ENCODE results near the gene HAPSTR1. TPM values are rescaled to one million over a fixed set of nuclear protein-coding genes. Genes with fewer than 3 reads are reported as not detected.

Gene HAPSTR1
- total RNA-seq, 1 experiment from 2014 or later = 85.2 TPM

- no peak overlapping the region for H4K91ac ChIP-seq (ENCODE audit: insufficient read length, low read depth, low read length)
- no CpG with 5 or more reads among the region's 3 CpGs for WGBS (ENCODE audit: extremely low coverage, insufficient read length, low lambda C conversion rate)
- H3K4me2 ChIP-seq (ENCODE audit: insufficient read depth, insufficient read length, low read length) = no peak overlapping the region
- no peak overlapping the region for H2BK12ac ChIP-seq (ENCODE audit: insufficient read length, low read depth, low read length)
- no peak overlapping the region for H3K9ac ChIP-seq (ENCODE audit: extremely low read depth, insufficient read length, low read length)
- no peak overlapping the region for H4K8ac ChIP-seq (replicated peaks; ENCODE audit: insufficient read length, low read depth, low read length)
- peaks cover 58 to 63% of the 10 kb centered on the region in 2 experiments for H3K4me1 Mint-ChIP-seq
- no peak overlapping the region for H4K5ac ChIP-seq (ENCODE audit: insufficient read length, low read depth, low read length)
- H3K23me2 ChIP-seq (ENCODE audit: insufficient read length, low read depth, low read length, poor library complexity, severe bottlenecking) = no peaks in the 10 kb centered on the region
- no peak overlapping the region for H3K14ac ChIP-seq (ENCODE audit: insufficient read depth, low read length)
- peak overlapping the region in 2 of 3 experiments; percentile 25 to 57; a peak in 4 of 7 replicates for H3K27ac Mint-ChIP-seq
- H3K23ac ChIP-seq (ENCODE audit: insufficient read length, low read depth, low read length) = no peak overlapping the region
- no peaks in the 10 kb centered on the region for H4K20me1 ChIP-seq (ENCODE audit: control insufficient read depth, insufficient read depth, insufficient read length)
- H3K18ac ChIP-seq (ENCODE audit: insufficient read length, low read depth, low read length) = no peak overlapping the region
- H3K79me2 ChIP-seq (ENCODE audit: insufficient read depth, low read length) = peaks cover 19% of the 10 kb centered on the region; the same call in 1 of the 2 replicates
- H3T11ph ChIP-seq (ENCODE audit: low read length) = no peak overlapping the region
- H3K36me3 Mint-ChIP-seq (ENCODE audit: insufficient read depth in 1 of 3, low read depth in 3 of 3) = peaks cover 27 to 52% (median 42%) of the 10 kb centered on the region in 3 experiments; a peak in 6 of 7 replicates
- no peak for TF ChIP-seq CTCF (conservative IDR thresholded peaks at IDR 0.05)
- no peak overlapping the region for H3K56ac ChIP-seq (ENCODE audit: insufficient read length, low read depth, low read length)
- H3K4ac ChIP-seq (ENCODE audit: low read depth, low read length) = no peak overlapping the region
- no peak overlapping the region for H2AK5ac ChIP-seq (ENCODE audit: insufficient read length, low read length)
- H3K79me1 ChIP-seq (ENCODE audit: insufficient read depth, low read depth, low read length, poor library complexity, severe bottlenecking) = peaks cover 2% of the 10 kb centered on the region
- no peak overlapping the region for H2BK20ac ChIP-seq (ENCODE audit: low read depth, low read length, poor library complexity, severe bottlenecking)
- no peaks in the 10 kb centered on the region for H3K27me3 ChIP-seq (ENCODE audit: insufficient read depth, low read length)
- no peak overlapping the region for H2AFZ ChIP-seq (ENCODE audit: low read length)
- H3K4me3 Mint-ChIP-seq = no peak overlapping the region
- H3K9me3 ChIP-seq (ENCODE audit: control insufficient read depth, low read depth, low read length) = no peaks in the 10 kb centered on the region
- no peak overlapping the region for H2BK15ac ChIP-seq (ENCODE audit: low read depth, low read length)
- H3K27me3 Mint-ChIP-seq (ENCODE audit: low read depth) = no peaks in the 10 kb centered on the region; the same call in 1 of the 2 replicates
- no peaks in the 10 kb centered on the region for H3K9me3 Mint-ChIP-seq
- no peak overlapping the region for H2BK5ac ChIP-seq (ENCODE audit: insufficient read length, low read length)
- no peak overlapping the region for H2BK120ac ChIP-seq (ENCODE audit: low read depth, low read length, poor library complexity, severe bottlenecking)
- DNase-seq = no peak
- no peak overlapping the region for H3K27ac ChIP-seq (ENCODE audit: insufficient read length, low read depth, low read length)
- peaks cover 7% of the 10 kb centered on the region; the same call in 1 of the 2 replicates for H3K4me1 ChIP-seq (ENCODE audit: insufficient read depth, low read length)
These were observed 22.3 kb downstream of the HAPSTR1 start for GRCh38 chr16:9113707-9114106.

Measured in H9 (cell line).